ENCODE data around the gene VSIG10. TPM values are rescaled to one million over a fixed set of nuclear protein-coding genes. Genes with fewer than 3 reads are reported as not detected.

Gene VSIG10
- total and polyA plus RNA-seq, 2 of the 13 experiments (the other 11 are each of a cell fraction or from before 2014, with no cell fraction given) = 25.6 to 42.5 TPM

GRCh38 chr12:118124333-118124874 is 20.6 kb upstream of the VSIG10 start (continued):
- TF ChIP-seq PAXIP1 (CRISPR knock-in tag; conservative IDR thresholded peaks at IDR 0.05) (peak; percentile 96), ZNF329 (CRISPR knock-in tag; IDR thresholded peaks at IDR 0.05; ENCODE audit: low read depth) (no peak), ISL2 (CRISPR knock-in tag; IDR thresholded peaks at IDR 0.05) (peak; percentile 78), TAF15 (IDR thresholded peaks at IDR 0.05; ENCODE audit: low read depth, low read length, poor library complexity, severe bottlenecking) (no peak), FLYWCH1 (CRISPR knock-in tag; IDR thresholded peaks at IDR 0.05) (no peak), RARA (CRISPR knock-in tag; IDR thresholded peaks at IDR 0.05) (peak; percentile 92), RCOR2 (CRISPR knock-in tag; IDR thresholded peaks at IDR 0.05) (0 out of 2 replicates have a peak, but pooled peaks have one; percentile 48), ZBTB46 (CRISPR knock-in tag; IDR thresholded peaks at IDR 0.05; ENCODE audit: borderline replicate concordance) (no peak), FOXO1 (CRISPR knock-in tag; IDR thresholded peaks at IDR 0.05) (peak; percentile 34; the same call in 1 of the 2 replicates), ZNF557 (CRISPR knock-in tag; IDR thresholded peaks at IDR 0.05) (no peak), ZNF33A (CRISPR knock-in tag; IDR thresholded peaks at IDR 0.05; ENCODE audit: borderline replicate concordance) (no peak), ZNF841 (CRISPR knock-in tag; IDR thresholded peaks at IDR 0.05; ENCODE audit: borderline replicate concordance) (no peak), ZNF232 (CRISPR knock-in tag; IDR thresholded peaks at IDR 0.05; ENCODE audit: borderline replicate concordance) (peak; percentile 51; the same call in 1 of the 2 replicates)
- TF ChIP-seq, protein P1, sequence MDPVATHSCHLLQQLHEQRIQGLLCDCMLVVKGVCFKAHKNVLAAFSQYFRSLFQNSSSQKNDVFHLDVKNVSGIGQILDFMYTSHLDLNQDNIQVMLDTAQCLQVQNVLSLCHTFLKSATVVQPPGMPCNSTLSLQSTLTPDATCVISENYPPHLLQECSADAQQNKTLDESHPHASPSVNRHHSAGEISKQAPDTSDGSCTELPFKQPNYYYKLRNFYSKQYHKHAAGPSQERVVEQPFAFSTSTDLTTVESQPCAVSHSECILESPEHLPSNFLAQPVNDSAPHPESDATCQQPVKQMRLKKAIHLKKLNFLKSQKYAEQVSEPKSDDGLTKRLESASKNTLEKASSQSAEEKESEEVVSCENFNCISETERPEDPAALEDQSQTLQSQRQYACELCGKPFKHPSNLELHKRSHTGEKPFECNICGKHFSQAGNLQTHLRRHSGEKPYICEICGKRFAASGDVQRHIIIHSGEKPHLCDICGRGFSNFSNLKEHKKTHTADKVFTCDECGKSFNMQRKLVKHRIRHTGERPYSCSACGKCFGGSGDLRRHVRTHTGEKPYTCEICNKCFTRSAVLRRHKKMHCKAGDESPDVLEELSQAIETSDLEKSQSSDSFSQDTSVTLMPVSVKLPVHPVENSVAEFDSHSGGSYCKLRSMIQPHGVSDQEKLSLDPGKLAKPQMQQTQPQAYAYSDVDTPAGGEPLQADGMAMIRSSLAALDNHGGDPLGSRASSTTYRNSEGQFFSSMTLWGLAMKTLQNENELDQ (CRISPR knock-in tag; IDR thresholded peaks at IDR 0.05; ENCODE audit: borderline replicate concordance) = no peak
- TF ChIP-seq, protein P2, sequence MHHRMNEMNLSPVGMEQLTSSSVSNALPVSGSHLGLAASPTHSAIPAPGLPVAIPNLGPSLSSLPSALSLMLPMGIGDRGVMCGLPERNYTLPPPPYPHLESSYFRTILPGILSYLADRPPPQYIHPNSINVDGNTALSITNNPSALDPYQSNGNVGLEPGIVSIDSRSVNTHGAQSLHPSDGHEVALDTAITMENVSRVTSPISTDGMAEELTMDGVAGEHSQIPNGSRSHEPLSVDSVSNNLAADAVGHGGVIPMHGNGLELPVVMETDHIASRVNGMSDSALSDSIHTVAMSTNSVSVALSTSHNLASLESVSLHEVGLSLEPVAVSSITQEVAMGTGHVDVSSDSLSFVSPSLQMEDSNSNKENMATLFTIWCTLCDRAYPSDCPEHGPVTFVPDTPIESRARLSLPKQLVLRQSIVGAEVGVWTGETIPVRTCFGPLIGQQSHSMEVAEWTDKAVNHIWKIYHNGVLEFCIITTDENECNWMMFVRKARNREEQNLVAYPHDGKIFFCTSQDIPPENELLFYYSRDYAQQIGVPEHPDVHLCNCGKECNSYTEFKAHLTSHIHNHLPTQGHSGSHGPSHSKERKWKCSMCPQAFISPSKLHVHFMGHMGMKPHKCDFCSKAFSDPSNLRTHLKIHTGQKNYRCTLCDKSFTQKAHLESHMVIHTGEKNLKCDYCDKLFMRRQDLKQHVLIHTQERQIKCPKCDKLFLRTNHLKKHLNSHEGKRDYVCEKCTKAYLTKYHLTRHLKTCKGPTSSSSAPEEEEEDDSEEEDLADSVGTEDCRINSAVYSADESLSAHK (CRISPR knock-in tag; IDR thresholded peaks at IDR 0.05; ENCODE audit: borderline replicate concordance) = no peak
- TF ChIP-seq, protein P3, sequence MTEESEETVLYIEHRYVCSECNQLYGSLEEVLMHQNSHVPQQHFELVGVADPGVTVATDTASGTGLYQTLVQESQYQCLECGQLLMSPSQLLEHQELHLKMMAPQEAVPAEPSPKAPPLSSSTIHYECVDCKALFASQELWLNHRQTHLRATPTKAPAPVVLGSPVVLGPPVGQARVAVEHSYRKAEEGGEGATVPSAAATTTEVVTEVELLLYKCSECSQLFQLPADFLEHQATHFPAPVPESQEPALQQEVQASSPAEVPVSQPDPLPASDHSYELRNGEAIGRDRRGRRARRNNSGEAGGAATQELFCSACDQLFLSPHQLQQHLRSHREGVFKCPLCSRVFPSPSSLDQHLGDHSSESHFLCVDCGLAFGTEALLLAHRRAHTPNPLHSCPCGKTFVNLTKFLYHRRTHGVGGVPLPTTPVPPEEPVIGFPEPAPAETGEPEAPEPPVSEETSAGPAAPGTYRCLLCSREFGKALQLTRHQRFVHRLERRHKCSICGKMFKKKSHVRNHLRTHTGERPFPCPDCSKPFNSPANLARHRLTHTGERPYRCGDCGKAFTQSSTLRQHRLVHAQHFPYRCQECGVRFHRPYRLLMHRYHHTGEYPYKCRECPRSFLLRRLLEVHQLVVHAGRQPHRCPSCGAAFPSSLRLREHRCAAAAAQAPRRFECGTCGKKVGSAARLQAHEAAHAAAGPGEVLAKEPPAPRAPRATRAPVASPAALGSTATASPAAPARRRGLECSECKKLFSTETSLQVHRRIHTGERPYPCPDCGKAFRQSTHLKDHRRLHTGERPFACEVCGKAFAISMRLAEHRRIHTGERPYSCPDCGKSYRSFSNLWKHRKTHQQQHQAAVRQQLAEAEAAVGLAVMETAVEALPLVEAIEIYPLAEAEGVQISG (CRISPR knock-in tag; IDR thresholded peaks at IDR 0.05) = no peak
